Right lobe of liver (tissue), 6 donors: ENCODE data around the gene NGF. TPM values are rescaled to one million over a fixed set of nuclear protein-coding genes. Genes with fewer than 3 reads are reported as not detected.
A peak's percentile ranks its signal among the peaks of the same experiment; 100 is the strongest.
"Not testable (repeated sequence)": the region's sequence is repeated elsewhere in the genome, so short reads cannot be mapped to it uniquely, and the experiment has no call there.

Source experiments
- ATAC-seq, 4 donors: fragments of 200-7000 bp; cut with Tn5 transposase; one replicate each; pipeline ENCODE4 v1.9.1; 2020; ENCODE audit warnings: mild to moderate bottlenecking in 4 of 4, moderate library complexity in 4 of 4
- DNase-seq, 3 donors: peaks; one replicate each; pipeline ENCODE4 v3.0.0-alpha.2; 2020
- H3K27ac ChIP-seq, 3 donors: fragments of 200-600 bp; one replicate each; pipeline ENCODE4 v1.8.0; 2022
- H3K27me3 ChIP-seq, 2 donors: fragments of 200-600 bp; one replicate each; pipeline ENCODE4 v1.8.0; 2022
- H3K36me3 ChIP-seq, 4 donors: fragments of 200-600 bp; sonication (generic) in 1 of 4; one replicate each; pipeline versions ENCODE4 v1.5.1 to v1.8.0; 2017 to 2022; ENCODE audit warnings: control low read depth in 1 of 4
- H3K4me1 ChIP-seq, 4 donors: fragments of 200-600 bp; sonication (generic) in 1 of 4; one replicate each; pipeline versions ENCODE4 v1.5.1 to v1.8.0; 2017 to 2022; ENCODE audit warnings: control low read depth in 1 of 4
- H3K4me3 ChIP-seq, 3 donors: fragments of 200-600 bp; one replicate each; pipeline ENCODE4 v1.8.0; 2022
- H3K9me3 ChIP-seq, 4 donors: fragments of 200-600 bp; sonication (generic) in 1 of 4; one replicate each; pipeline versions ENCODE4 v1.5.1 to v1.8.0; 2017 to 2022; ENCODE audit warnings: control low read depth in 1 of 4
- POLR2A ChIP-seq: fragments of 450-650 bp; IDR thresholded peaks from one replicate; pipeline ENCODE4 v1.6.1; 2017; ENCODE audit warnings: antibody characterized with exemption, mild to moderate bottlenecking
- WGBS: methylation state at CpG from one replicate; pipeline ENCODE4 v1.1.6; 2018; ENCODE audit warnings: low coverage, low lambda C conversion rate; ENCODE audit not compliant: insufficient coverage; ENCODE audit errors: missing lambda C conversion rate; 5-methylcytosine and 5-hydroxymethylcytosine counted together
- intact Hi-C, 2 donors: fragments of 100-400 bp; cut with DNase I; formaldehyde crosslinking; loops; one replicate each; pipeline versions ENCODE4 v1.11.2 to v1.14.1; 2022
- long read RNA-seq: library from polyadenylated mRNA; unstranded; transcript quantifications from one replicate; pipeline ENCODE4 v2.0.0, GENCODE V29; 2019
- total RNA-seq, 6 experiments: library from RNA; depleted of rRNA in 2 of 6; stranded (reverse); fragments of >200 nt in 2 of 6; fragmentation: NEBNext Ultra II Directional in 3 of 6; extraction: Animal tissue kit (Norgen Biotek cat#: 25700) in 3 of 6; gene quantifications; one replicate each; pipeline versions ENCODE4 v1.1.0 to v1.2.4, GENCODE V29; 2016 to 2023
- TF ChIP-seq, protein P1 (sequence below), 4 donors: fragments of 200-600 bp in 3 of 4; fragments of 450-650 bp in 1 of 4; IDR thresholded peaks; one replicate each; pipeline versions ENCODE4 v1.5.1 to v1.8.0; 2016 to 2022; ENCODE audit warnings: antibody characterized with exemption in 4 of 4, mild to moderate bottlenecking in 2 of 4
- donor health status: DM: no; HTN: yes; CAD: no.
- donor health status: DM: no; HTN: no; CAD: no.
- donor health status: DM: no; HTN: no; CAD: no.
- donor health status: DM: no; HTN: yes; CAD: no.
- donor health status: DM: no; HTN: yes; CAD: no.

Gene NGF
- total RNA-seq = 1 to 10 TPM in 2 of 6 experiments, under 1 TPM in 4; 0.22 to 1.3 (median 0.49) TPM
- long read RNA-seq, partial matches to known transcripts = 0 of 1 reads
- long read RNA-seq, other reads (novel, unspliced or antisense) = 0 of 1 reads

DNA sequence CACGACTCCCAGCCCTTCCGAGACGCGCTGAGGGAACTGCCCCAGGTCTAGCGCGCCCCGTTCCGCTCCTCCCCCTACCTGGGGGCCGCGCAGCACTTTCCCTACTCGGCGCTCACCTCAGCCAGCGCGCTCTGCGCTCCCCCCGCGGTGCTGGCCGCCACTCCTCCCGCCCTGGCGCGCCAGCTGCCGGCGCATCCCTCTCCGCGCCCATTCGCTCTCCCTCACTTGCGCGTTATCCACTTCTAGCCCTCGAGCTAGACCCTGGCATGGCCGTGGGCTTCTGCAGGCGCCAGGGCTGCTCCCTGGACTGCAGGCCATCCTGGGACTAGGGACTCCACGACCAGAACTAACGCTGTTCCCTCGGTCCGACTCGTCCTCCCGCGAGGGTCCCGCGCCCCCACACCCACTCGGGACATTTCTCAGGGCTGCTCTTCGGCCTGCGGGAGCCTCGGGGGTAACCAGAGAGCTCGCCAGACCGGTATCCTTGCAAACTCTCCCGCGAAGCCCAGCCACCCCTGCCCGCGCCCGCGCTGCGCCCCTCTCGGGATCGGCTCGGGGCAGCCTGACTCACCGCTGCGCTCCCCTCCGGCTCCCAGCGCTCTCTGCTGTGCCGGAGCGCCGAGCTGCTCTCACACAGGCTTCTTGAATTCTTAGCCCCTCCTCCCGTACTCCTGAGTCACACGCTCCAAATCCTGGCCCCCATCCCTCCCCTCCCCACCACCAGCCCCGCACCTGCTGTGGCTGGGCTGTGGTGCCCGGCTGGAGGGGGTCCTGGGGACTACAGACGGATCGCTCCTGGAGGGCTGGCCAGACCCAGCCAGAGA lies at the start of gene NGF:
Gene NGF, minus strand, starts transcription at position 617 of the 824 bp plus-strand sequence. CDS start 51,454 bp downstream, outside the sequence.
- Histone ChIP-seq H3K27me3 (peaks cover 0 to 21% of the 10 kb centered on the region in 2 donors), H3K4me1 (no peaks in the 10 kb centered on the region), H3K36me3 (no peaks in the 10 kb centered on the region), H3K27ac (peak within 1 kb of the TSS; percentile 40 to 54 (median 47)), H3K4me3 (peak within 1 kb of the TSS; percentile 6 to 33 (median 32)), H3K9me3 (no peaks in the 10 kb centered on the region)
- 3% methylated on average over 18 of the region's 69 CpGs for WGBS
- no peak for DNase-seq
- peak in 3 of 4 donors; percentile 27 to 60 (median 39) for ATAC-seq
- TF ChIP-seq, protein P1, sequence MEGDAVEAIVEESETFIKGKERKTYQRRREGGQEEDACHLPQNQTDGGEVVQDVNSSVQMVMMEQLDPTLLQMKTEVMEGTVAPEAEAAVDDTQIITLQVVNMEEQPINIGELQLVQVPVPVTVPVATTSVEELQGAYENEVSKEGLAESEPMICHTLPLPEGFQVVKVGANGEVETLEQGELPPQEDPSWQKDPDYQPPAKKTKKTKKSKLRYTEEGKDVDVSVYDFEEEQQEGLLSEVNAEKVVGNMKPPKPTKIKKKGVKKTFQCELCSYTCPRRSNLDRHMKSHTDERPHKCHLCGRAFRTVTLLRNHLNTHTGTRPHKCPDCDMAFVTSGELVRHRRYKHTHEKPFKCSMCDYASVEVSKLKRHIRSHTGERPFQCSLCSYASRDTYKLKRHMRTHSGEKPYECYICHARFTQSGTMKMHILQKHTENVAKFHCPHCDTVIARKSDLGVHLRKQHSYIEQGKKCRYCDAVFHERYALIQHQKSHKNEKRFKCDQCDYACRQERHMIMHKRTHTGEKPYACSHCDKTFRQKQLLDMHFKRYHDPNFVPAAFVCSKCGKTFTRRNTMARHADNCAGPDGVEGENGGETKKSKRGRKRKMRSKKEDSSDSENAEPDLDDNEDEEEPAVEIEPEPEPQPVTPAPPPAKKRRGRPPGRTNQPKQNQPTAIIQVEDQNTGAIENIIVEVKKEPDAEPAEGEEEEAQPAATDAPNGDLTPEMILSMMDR (IDR thresholded peaks at IDR 0.05) = no peak
- no peak for TF ChIP-seq POLR2A
- intact Hi-C loops = no loop called here

DNA sequence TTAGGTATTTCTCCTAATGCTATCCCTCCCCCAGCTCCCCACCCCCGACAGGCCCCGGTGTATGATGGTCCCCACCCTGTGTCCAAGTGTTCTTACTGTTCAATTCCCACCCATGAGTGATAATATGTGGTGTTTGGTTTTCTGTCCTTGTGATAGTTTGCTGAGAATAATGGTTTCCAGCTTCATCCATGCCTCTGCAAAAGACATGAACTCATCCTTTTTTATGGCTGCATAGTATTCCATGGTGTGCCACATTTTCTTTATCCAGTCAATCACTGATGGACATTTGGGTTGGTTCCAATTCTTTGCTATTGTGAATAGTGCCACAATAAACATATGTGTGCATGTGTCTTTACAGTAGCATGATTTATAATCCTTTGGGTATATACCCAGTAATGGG lies 45.4 kb upstream of the NGF start:
- H3K4me3 ChIP-seq, H3K4me1 ChIP-seq, ATAC-seq, H3K27me3 ChIP-seq, H3K27ac ChIP-seq, intact Hi-C loops, DNase-seq, H3K36me3 ChIP-seq, H3K9me3 ChIP-seq: not testable (repeated sequence)
- 80% methylated on average over 2 of the region's 2 CpGs for WGBS

DNA sequence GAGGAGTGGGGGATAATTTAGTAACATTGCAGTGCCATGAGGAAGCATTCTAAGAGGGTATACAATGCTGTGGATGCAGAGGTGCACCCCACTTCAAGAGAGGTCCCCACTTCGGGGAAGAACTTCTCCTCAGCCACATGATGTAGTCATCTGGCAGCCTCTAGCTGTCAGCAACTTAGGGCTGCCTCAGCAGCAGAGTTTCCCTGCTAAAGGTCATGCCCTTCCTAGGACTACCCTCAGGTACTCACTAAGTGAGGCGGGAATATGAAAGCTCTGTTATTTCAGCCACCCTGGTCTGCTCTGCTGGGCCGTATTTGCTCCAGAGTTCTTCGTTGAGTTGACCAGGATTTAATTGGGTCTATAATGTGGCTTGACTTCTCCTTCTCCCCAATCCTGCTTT lies 41.9 kb upstream of the NGF start:
- ATAC-seq = no peak
- H3K27me3 ChIP-seq = no peaks in the 10 kb centered on the region
- no peak for DNase-seq
- 58% methylated on average over 2 of the region's 4 CpGs for WGBS
- no peaks in the 10 kb centered on the region for H3K4me1 ChIP-seq
- no peaks in the 10 kb centered on the region for H3K9me3 ChIP-seq
- TF ChIP-seq, protein P1 (IDR thresholded peaks at IDR 0.05) = no peak
- no peak for TF ChIP-seq POLR2A
- no peak overlapping the region for H3K4me3 ChIP-seq
- H3K36me3 ChIP-seq = no peaks in the 10 kb centered on the region
- intact Hi-C loops = no loop called here
- no peak overlapping the region for H3K27ac ChIP-seq

DNA sequence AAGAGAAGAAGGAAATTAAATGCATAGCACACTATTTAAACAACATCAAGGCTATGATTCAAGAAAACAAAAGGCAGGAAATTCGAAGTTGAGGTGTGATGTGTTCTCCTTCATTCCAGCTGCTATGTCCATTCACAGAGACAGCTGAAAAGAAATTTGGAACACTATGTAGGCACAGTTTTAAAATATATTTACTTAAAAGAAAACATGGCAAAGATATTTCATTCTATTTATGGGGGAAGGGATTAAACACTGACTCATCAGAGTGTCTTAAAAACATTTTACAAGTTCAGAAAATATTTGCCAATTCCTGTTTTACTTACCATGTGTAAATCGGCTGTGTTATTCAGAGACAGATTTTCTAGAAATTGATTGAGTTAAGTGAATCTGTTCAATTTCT lies 39.4 kb upstream of the NGF start:
- H3K27ac ChIP-seq = no peak overlapping the region
- H3K9me3 ChIP-seq = no peaks in the 10 kb centered on the region
- no peak overlapping the region for H3K4me3 ChIP-seq
- no peak for ATAC-seq
- no peak for DNase-seq
- 21% methylated on average over 2 of the region's 2 CpGs for WGBS
- H3K4me1 ChIP-seq = no peaks in the 10 kb centered on the region
- intact Hi-C loops = no loop called here
- TF ChIP-seq, protein P1 (IDR thresholded peaks at IDR 0.05) = no peak
- no peaks in the 10 kb centered on the region for H3K36me3 ChIP-seq
- H3K27me3 ChIP-seq = no peaks in the 10 kb centered on the region

DNA sequence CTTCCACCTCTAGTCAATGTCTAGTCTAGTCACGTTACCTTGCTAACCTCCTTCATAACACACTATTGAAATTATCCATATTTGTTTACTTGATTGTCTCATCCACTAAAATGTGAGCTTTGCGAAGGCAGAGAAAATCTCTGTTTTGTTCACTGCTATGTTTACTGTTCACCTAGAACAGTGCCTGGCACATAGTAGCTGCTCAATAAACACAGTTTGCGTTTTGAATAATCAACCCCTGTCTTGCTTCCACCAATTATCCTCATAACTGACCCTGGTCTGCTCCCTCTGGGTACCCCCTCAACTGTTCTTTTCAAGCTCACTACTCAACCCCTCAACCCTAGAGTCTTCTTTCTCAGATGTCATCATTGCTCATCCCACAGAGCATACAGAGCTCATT lies 36.5 kb upstream of the NGF start:
- Histone ChIP-seq H3K4me1 (no peaks in the 10 kb centered on the region), H3K9me3 (no peaks in the 10 kb centered on the region), H3K4me3 (no peak overlapping the region), H3K27me3 (no peaks in the 10 kb centered on the region), H3K36me3 (no peaks in the 10 kb centered on the region), H3K27ac (no peak overlapping the region)
- ATAC-seq (no peak), DNase-seq (no peak)
- no peak for TF ChIP-seq POLR2A
- TF ChIP-seq, protein P1 (IDR thresholded peaks at IDR 0.05) = no peak
- 55% methylated on average over 3 of the region's 3 CpGs for WGBS
- intact Hi-C loops = no loop called here
